Suprapubic skin (tissue), 3 donors: ENCODE results near the gene NR0B1.

Experiments used
- POLR2A ChIP-seq, 2 donors: fragments of 450-650 bp; IDR thresholded peaks; one replicate each; pipeline ENCODE4 v1.6.1; 2017; ENCODE audit warnings: antibody characterized with exemption in 2 of 2, mild to moderate bottlenecking in 2 of 2, moderate library complexity in 2 of 2
- TF ChIP-seq, protein P1 (sequence below), 2 donors: fragments of 200-600 bp in 1 of 2; fragments of 450-650 bp in 1 of 2; sonication (generic) in 1 of 2; IDR thresholded peaks; one replicate each; pipeline ENCODE4 v1.5.1; 2016 to 2019; ENCODE audit warnings: antibody characterized with exemption in 2 of 2, mild to moderate bottlenecking in 1 of 2, moderate library complexity in 1 of 2

DNA sequence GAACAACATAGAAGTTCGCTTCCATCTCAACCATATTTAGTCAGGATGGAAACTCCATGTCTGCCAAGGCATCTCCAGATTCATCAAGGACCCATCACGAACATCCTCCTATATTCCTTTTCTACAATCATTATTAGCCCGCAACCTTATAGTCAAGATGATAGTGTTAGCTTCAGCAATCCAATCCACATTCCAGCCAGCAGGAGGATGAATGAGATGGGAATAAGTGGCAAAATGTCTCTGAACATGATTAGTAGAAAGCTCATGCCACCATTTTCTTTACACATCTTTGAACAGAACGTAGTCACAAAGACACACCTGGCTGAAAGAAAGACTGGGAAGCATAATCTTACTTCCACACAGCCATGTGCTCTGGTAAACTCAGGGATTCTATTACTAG lies 18.6 kb upstream of the NR0B1 start:
- TF ChIP-seq, protein P1, sequence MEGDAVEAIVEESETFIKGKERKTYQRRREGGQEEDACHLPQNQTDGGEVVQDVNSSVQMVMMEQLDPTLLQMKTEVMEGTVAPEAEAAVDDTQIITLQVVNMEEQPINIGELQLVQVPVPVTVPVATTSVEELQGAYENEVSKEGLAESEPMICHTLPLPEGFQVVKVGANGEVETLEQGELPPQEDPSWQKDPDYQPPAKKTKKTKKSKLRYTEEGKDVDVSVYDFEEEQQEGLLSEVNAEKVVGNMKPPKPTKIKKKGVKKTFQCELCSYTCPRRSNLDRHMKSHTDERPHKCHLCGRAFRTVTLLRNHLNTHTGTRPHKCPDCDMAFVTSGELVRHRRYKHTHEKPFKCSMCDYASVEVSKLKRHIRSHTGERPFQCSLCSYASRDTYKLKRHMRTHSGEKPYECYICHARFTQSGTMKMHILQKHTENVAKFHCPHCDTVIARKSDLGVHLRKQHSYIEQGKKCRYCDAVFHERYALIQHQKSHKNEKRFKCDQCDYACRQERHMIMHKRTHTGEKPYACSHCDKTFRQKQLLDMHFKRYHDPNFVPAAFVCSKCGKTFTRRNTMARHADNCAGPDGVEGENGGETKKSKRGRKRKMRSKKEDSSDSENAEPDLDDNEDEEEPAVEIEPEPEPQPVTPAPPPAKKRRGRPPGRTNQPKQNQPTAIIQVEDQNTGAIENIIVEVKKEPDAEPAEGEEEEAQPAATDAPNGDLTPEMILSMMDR (IDR thresholded peaks at IDR 0.05) = no peak
- TF ChIP-seq POLR2A (IDR thresholded peaks at IDR 0.05) = no peak
